K562 (cell line): ENCODE measurements around the gene SUPT3H. TPM values are rescaled to one million over a fixed set of nuclear protein-coding genes. Genes with fewer than 3 reads are reported as not detected.

Experiments used
- CCNT2 ChIP-seq: IDR thresholded peaks from 2 replicates; pipeline ENCODE4 v1.6.1; 2011; ENCODE audit warnings: borderline replicate concordance, low read depth, mild to moderate bottlenecking, moderate library complexity, mixed read lengths, low read length; ENCODE audit not compliant: insufficient read length; ENCODE audit errors: extremely low read depth
- EP300 ChIP-seq: IDR thresholded peaks from 2 replicates; pipeline ENCODE4 v1.6.1; 2012; ENCODE audit warnings: low read length, improper control_type of control experiment
- ERF ChIP-seq: fragments of 450-650 bp; formaldehyde crosslinking; IDR thresholded peaks from 2 replicates; pipeline ENCODE4 v1.4.0; 2020; ENCODE audit warnings: mild to moderate bottlenecking, mixed read lengths
- FOXO4 ChIP-seq: fragments of 450-650 bp; formaldehyde crosslinking; IDR thresholded peaks from 2 replicates; pipeline ENCODE4 v1.4.0; 2020; ENCODE audit warnings: mild to moderate bottlenecking, moderate library complexity
- GTF2A2 ChIP-seq: IDR thresholded peaks from 2 replicates; pipeline ENCODE4 v1.6.1; 2016; ENCODE audit warnings: mild to moderate bottlenecking, missing genetic modification characterization, missing compliant biosample characterization
- GTF2E2 ChIP-seq: fragments of 200-800 bp; sonication (Bioruptor generic); IDR thresholded peaks from 2 replicates; pipeline ENCODE4 v1.6.1; 2016; ENCODE audit warnings: missing genetic modification characterization, missing compliant biosample characterization
- KLF10 ChIP-seq: fragments of 250-450 bp; sonication (Bioruptor Pico); IDR thresholded peaks from 2 replicates; pipeline ENCODE4 v1.6.1; 2021; ENCODE audit warnings: matching md5 sums
- MAFF ChIP-seq: IDR thresholded peaks from 2 replicates; pipeline ENCODE4 v1.6.1; 2012; ENCODE audit warnings: low read length, improper control_type of control experiment
- MECOM ChIP-seq: fragments of 250-450 bp; sonication (Bioruptor Pico); IDR thresholded peaks from 2 replicates; pipeline ENCODE4 v1.8.0; 2022; ENCODE audit warnings: inconsistent platforms
- PHF21A ChIP-seq: fragments of 450-650 bp; IDR thresholded peaks from 2 replicates; pipeline ENCODE4 v1.6.1; 2017; ENCODE audit warnings: low read depth, borderline replicate concordance
- TAF7 ChIP-seq: fragments of 450-650 bp; IDR thresholded peaks from 2 replicates; pipeline ENCODE4 v1.6.1; 2016; ENCODE audit warnings: missing genetic modification characterization, missing compliant biosample characterization
- TARDBP ChIP-seq: fragments of 450-650 bp; IDR thresholded peaks from 2 replicates; pipeline ENCODE4 v1.6.1; 2016
- ZKSCAN8 ChIP-seq: fragments of 200-800 bp; sonication (Bioruptor generic); IDR thresholded peaks from 2 replicates; pipeline ENCODE4 v1.6.1; 2016; ENCODE audit warnings: missing genetic modification characterization, missing compliant biosample characterization
- ZNF253 ChIP-seq: fragments of 250-450 bp; sonication (Bioruptor Pico); conservative IDR thresholded peaks from 2 replicates; pipeline ENCODE4 v1.6.1; 2021; ENCODE audit warnings: mild to moderate bottlenecking
- polyA plus RNA-seq, 8 experiments: library from polyadenylated mRNA; depleted of rRNA in 4 of 8; stranded (reverse) in 5 of 8; unstranded in 3 of 8; fragments of >200 nt; fragmentation: Nextera tagmentation in 2 of 8; fragmentation: Illumina TruSeq in 1 of 8; extraction: Ambion mirVana in 2 of 8; extraction: Trizol in 1 of 8; gene quantifications; 2 replicates each; pipeline versions ENCODE4 v1.2.1 to v1.2.3, GENCODE V29; 2011 to 2014; ENCODE audit warnings: inconsistent platforms in 1 of 8, missing spikeins in 1 of 8
- total RNA-seq, 7 experiments: library from RNA; depleted of rRNA in 6 of 7; stranded (reverse); fragments of >200 nt in 6 of 7; fragmentation: Illumina TruSeq in 2 of 7; extraction: Trizol in 2 of 7; gene quantifications; 2 replicates each; pipeline versions ENCODE4 v1.2.1 to v1.2.3, GENCODE V29; 2011 to 2021; ENCODE audit warnings: low replicate concordance in 1 of 7
- TF ChIP-seq, protein P1 (sequence below), 3 experiments: IDR thresholded peaks in 2 of 3; conservative IDR thresholded peaks in 1 of 3; 2 replicates each; pipeline ENCODE4 v1.5.1; 2011 to 2012; ENCODE audit warnings: low read length in 3 of 3, mild to moderate bottlenecking in 3 of 3, control low read depth in 2 of 3, improper control_type of control experiment in 1 of 3, inconsistent platforms in 1 of 3, low read depth in 1 of 3, mixed read lengths in 1 of 3, moderate library complexity in 1 of 3; ENCODE audit not compliant: insufficient read depth in 2 of 3
- TF ChIP-seq, protein P2 (sequence below): fragments of 250-450 bp; sonication (Bioruptor Pico); IDR thresholded peaks from 2 replicates; pipeline ENCODE4 v1.8.0; 2021; ENCODE audit warnings: mild to moderate bottlenecking, moderate library complexity
- TF ChIP-seq, protein P3 (sequence below): sonication (generic); formaldehyde crosslinking; IDR thresholded peaks from 2 replicates; pipeline ENCODE4 v1.9.0; 2022; ENCODE audit warnings: mild to moderate bottlenecking, missing genetic modification reagents
- TF ChIP-seq, protein P4 (sequence below), 2 experiments: fragments of 200-800 bp in 1 of 2; sonication (Bioruptor generic) in 1 of 2; sonication (generic) in 1 of 2; formaldehyde crosslinking in 1 of 2; IDR thresholded peaks in 1 of 2; conservative IDR thresholded peaks in 1 of 2; 2 replicates each; pipeline versions ENCODE4 v1.5.0 to v1.6.1; 2016 to 2020; ENCODE audit warnings: missing compliant biosample characterization in 1 of 2, missing genetic modification characterization in 1 of 2, missing genetic modification reagents in 1 of 2
- TF ChIP-seq, protein P5 (sequence below), 2 experiments: fragments of 450-650 bp; conservative IDR thresholded peaks; 2 replicates each; pipeline ENCODE4 v1.6.1; 2017; ENCODE audit warnings: mild to moderate bottlenecking in 2 of 2, moderate library complexity in 2 of 2

The SUPT3H gene
- total and polyA plus RNA-seq, 9 of the 15 experiments (the other 6 are each of a cell fraction or from before 2014, with no cell fraction given): 7.2 to 16.3 (median 11.9) TPM

DNA sequence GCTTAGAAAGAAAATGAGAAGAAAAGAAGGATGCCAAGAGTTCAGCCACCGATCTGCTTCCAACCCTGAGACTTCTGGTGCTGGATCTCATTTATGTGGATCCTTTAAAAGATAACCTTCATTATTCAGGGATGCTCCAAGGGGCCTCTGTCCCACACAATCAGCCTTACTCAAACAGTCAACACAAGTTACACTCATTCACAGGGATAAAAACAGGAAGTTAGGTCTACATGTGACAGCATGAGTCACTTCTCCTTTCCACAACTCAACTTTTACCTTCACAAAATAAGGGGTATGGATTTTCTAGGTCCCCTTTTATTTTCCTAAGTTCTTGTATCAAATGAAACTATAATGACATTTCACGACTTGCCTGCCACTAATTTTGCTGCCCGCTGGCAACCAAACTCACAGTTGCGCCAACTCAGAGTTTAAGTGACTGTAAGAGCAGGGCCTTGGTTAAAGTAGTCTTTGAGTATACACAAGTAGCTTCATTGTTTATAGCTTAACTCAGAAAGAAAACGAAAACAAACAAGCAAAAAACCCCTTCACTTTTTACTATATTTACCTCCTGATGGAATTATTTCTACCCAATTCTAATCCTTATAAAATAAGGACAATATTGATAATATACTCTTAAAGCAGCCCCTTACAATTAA, 328.4 kb downstream of the SUPT3H start (continued):
- TF ChIP-seq, protein P1, sequence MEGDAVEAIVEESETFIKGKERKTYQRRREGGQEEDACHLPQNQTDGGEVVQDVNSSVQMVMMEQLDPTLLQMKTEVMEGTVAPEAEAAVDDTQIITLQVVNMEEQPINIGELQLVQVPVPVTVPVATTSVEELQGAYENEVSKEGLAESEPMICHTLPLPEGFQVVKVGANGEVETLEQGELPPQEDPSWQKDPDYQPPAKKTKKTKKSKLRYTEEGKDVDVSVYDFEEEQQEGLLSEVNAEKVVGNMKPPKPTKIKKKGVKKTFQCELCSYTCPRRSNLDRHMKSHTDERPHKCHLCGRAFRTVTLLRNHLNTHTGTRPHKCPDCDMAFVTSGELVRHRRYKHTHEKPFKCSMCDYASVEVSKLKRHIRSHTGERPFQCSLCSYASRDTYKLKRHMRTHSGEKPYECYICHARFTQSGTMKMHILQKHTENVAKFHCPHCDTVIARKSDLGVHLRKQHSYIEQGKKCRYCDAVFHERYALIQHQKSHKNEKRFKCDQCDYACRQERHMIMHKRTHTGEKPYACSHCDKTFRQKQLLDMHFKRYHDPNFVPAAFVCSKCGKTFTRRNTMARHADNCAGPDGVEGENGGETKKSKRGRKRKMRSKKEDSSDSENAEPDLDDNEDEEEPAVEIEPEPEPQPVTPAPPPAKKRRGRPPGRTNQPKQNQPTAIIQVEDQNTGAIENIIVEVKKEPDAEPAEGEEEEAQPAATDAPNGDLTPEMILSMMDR (IDR thresholded peaks at IDR 0.05 in 2 of 3, conservative IDR thresholded peaks at IDR 0.05 in 1 of 3; ENCODE audit: insufficient read depth in 2 of 3, low read depth in 1 of 3, low read length in 3 of 3): no peak
- TF ChIP-seq FOXO4 (CRISPR knock-in tag) (no peak), GTF2A2 (tag) (no peak), EP300 (0 out of 2 replicates have a peak, but pooled peaks have one; percentile 30), PHF21A (no peak), MECOM (CRISPR knock-in tag) (no peak), MAFF (no peak), TARDBP (no peak), GTF2E2 (tag) (no peak), TAF7 (tag) (no peak), KLF10 (CRISPR knock-in tag) (no peak), CCNT2 (no peak), ZNF253 (no peak), ZKSCAN8 (CRISPR knock-in tag) (0 out of 2 replicates have a peak, but pooled peaks have one; percentile 29), ERF (CRISPR knock-in tag) (no peak)
- TF ChIP-seq, protein P2, sequence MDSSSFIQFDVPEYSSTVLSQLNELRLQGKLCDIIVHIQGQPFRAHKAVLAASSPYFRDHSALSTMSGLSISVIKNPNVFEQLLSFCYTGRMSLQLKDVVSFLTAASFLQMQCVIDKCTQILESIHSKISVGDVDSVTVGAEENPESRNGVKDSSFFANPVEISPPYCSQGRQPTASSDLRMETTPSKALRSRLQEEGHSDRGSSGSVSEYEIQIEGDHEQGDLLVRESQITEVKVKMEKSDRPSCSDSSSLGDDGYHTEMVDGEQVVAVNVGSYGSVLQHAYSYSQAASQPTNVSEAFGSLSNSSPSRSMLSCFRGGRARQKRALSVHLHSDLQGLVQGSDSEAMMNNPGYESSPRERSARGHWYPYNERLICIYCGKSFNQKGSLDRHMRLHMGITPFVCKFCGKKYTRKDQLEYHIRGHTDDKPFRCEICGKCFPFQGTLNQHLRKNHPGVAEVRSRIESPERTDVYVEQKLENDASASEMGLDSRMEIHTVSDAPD (CRISPR knock-in tag): no peak
- TF ChIP-seq, protein P3, sequence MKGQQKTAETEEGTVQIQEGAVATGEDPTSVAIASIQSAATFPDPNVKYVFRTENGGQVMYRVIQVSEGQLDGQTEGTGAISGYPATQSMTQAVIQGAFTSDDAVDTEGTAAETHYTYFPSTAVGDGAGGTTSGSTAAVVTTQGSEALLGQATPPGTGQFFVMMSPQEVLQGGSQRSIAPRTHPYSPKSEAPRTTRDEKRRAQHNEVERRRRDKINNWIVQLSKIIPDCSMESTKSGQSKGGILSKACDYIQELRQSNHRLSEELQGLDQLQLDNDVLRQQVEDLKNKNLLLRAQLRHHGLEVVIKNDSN (CRISPR knock-in tag): no peak; the same call in 1 of the 2 replicates
- TF ChIP-seq, protein P4, sequence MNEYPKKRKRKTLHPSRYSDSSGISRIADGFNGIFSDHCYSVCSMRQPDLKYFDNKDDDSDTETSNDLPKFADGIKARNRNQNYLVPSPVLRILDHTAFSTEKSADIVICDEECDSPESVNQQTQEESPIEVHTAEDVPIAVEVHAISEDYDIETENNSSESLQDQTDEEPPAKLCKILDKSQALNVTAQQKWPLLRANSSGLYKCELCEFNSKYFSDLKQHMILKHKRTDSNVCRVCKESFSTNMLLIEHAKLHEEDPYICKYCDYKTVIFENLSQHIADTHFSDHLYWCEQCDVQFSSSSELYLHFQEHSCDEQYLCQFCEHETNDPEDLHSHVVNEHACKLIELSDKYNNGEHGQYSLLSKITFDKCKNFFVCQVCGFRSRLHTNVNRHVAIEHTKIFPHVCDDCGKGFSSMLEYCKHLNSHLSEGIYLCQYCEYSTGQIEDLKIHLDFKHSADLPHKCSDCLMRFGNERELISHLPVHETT (CRISPR knock-in tag; conservative IDR thresholded peaks at IDR 0.05 in 1 of 2, IDR thresholded peaks at IDR 0.05 in 1 of 2): 0 out of 4 replicates have a peak, but pooled peaks of 1 of the 2 experiments have one; percentile 63
- TF ChIP-seq, protein P5, sequence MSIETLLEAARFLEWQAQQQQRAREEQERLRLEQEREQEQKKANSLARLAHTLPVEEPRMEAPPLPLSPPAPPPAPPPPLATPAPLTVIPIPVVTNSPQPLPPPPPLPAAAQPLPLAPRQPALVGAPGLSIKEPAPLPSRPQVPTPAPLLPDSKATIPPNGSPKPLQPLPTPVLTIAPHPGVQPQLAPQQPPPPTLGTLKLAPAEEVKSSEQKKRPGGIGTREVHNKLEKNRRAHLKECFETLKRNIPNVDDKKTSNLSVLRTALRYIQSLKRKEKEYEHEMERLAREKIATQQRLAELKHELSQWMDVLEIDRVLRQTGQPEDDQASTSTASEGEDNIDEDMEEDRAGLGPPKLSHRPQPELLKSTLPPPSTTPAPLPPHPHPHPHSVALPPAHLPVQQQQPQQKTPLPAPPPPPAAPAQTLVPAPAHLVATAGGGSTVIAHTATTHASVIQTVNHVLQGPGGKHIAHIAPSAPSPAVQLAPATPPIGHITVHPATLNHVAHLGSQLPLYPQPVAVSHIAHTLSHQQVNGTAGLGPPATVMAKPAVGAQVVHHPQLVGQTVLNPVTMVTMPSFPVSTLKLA (conservative IDR thresholded peaks at IDR 0.05): peak in 1 of 2 experiments; percentile 50; a peak in 1 of 4 replicates
